Measurements from ENCODE around the gene CACNB2.

- TF ChIP-seq ZNF761 (CRISPR knock-in tag; conservative IDR thresholded peaks at IDR 0.05), result no peak
- TF ChIP-seq FIP1L1 (IDR thresholded peaks at IDR 0.05; ENCODE audit: borderline replicate concordance, insufficient read depth, low read depth, low read length), result no peak
Observed at GRCh38 chr10:18463673-18464211, 323.5 kb downstream of the CACNB2 start.
